Spleen (tissue), 7 donors: Measurements from ENCODE around the gene KMT2A.

Source experiments
- CTCF ChIP-seq, 11 experiments: fragments of 200-600 bp in 7 of 11; fragments of 450-650 bp in 4 of 11; sonication (generic) in 4 of 11; IDR thresholded peaks in 8 of 11; conservative IDR thresholded peaks in 3 of 11; 1 replicate in 7 of 11; 2 replicates in 4 of 11; pipeline versions ENCODE4 v1.4.0 to v1.8.0; 2016 to 2021; ENCODE audit warnings: antibody characterized with exemption in 11 of 11, inconsistent platforms in 4 of 11, mild to moderate bottlenecking in 1 of 11
- POLR2A ChIP-seq, 3 donors: fragments of 450-650 bp; IDR thresholded peaks; one replicate each; pipeline ENCODE4 v1.5.1; 2017; ENCODE audit warnings: antibody characterized with exemption in 3 of 3, mild to moderate bottlenecking in 1 of 3
- donor health status: DM: no; HTN: no; CAD: no; lungs with moderate emphysema.
- donor health status: DM: no; HTN: no; CAD: no.
- donor health status: DM: no; HTN: no; CAD: no.

GRCh38 chr11:118572981-118573550 is 136.8 kb downstream of the KMT2A start:
- no peak for TF ChIP-seq CTCF (IDR thresholded peaks at IDR 0.05 in 8 of 11, conservative IDR thresholded peaks at IDR 0.05 in 3 of 11)
- no peak for TF ChIP-seq POLR2A (IDR thresholded peaks at IDR 0.05)
